Stimulated activated CD8-positive, alpha-beta memory T cell treated with anti-CD3 and anti-CD28 coated beads, Interleukin-15, amount 100 ng/mL, for 48 hours (primary cell): ENCODE measurements around the gene B4GALT5.
"Not testable (repeated sequence)": the region's sequence is repeated elsewhere in the genome, so short reads cannot be mapped to it uniquely, and the experiment has no call there.

Source experiments
- DNase-seq, 2 donors: peaks; one replicate each; pipeline ENCODE4 v3.0.0-alpha.2; 2020; ENCODE audit warnings: low read depth in 2 of 2

The B4GALT5 gene

DNA sequence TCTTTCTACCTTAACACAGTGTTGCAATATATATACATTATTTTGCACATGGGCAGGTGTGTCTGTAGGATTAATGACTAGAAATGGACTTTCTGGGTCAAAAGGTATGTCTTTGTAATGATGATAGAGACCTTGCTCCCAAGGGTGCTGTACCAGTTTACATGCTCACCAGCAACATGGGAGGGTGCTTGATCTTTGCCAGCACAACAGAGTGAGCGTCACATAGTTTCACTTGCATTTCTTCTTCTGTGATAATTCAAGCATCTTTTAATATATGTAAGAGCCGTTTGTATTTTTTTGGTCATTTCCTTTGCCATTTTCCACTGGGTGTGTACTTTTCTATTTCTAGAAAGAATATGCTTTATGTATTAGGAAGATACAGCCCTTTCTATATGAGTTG lies 23.6 kb upstream of the B4GALT5 start:
- no peak for DNase-seq

DNA sequence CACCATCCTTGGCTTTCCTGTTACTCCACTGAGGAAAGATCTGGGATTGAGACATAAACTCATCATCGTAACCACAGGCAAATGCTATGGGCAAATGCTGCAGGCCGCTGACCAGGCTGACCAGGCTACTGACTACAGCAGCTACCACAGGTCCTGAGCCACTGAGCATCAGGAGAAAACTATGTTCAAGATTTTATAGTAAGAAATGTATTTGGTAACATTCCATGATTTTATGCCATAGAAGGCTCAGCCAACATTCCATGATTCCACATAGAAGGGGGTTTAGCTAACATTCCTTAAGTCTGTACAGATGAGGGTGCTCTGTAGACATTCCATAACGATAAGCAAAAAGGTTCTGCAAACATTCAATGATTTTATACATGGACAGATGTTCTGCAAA lies 16.1 kb upstream of the B4GALT5 start:
- DNase-seq: no peak

DNA sequence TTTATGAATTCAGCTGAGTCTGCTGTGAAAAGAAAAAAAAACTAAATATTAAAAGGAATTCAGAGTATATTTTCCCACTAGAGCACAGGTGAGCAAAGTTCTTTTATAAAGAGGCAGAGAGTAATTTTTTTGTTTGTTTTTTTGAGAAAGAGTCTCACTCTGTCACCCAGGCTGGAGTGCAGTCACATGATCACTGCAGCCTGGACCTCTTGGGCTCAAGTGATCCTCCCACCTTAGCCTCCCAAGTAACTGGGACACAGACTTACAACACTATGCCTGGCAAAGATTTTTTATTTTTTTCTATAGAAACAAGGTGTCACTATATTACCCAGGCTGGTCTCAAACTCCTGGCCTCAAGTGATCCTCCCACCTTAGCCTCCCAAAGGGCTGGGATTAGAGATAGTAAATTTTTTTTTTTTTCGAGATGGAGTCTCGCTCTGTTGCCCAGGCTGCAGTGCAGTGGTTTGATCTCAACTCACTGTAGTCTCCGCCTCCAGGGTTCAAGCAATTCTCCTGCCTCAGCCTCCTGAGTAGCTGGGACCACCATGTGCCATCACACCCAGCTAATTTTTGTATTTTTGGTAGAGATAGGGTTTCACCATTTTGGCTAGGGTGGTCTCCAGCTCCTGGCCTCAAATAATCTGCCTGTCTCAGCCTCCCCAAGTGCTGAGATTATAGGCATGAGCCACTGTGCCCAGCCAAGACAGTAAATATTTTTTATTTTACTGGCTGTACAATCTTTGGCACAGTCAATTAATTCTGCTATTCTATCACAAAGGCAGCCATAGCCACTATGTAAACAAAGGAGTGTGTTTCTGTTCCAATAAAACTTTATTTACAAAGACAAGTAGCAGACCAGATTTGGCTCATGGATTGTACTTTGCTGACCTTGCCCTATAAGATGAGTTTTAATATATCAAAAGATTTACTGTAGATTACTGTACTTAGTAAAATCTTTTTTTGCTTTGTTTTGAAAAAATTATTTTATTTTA lies 14.5 kb upstream of the B4GALT5 start:
- no peak for DNase-seq

DNA sequence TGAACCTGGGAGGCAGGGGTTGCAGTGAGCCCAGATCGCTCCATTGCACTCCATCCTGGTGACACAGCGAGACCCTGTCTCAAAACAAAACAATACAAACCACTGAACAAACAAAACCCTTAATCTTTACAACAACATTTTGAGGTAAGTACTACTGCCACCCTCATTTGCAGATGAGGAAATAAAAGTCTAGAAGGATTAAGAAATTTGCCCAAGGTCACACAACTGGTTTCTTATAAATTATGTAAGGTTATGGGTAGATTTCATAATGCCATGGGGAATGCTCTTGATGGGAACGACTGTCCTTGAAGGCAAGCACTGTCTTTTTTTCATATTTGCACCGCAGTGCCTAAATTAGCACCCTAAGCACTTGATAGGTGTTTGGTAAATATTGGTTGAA lies 13.8 kb upstream of the B4GALT5 start:
- no peak for DNase-seq

DNA sequence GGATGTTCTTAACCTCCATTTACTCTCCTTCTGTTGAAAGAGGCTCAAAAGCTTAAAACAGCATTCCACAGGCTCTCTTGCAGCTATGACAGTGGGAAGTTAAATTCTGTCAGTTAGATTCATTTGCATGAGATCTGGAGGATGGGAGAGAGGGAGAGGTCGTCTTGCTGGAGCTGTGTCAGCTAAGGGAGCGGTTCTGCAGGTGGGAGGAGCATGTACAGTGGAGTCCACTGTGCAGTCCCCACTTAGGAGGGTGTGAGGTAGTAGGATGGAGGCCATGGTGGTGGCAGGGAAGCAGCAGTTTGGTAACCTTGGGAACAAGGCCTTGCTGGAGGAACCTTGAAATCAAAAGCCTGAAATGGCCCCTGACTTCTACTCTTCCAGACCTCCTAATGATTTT lies 12.0 kb upstream of the B4GALT5 start:
- DNase-seq: no peak

DNA sequence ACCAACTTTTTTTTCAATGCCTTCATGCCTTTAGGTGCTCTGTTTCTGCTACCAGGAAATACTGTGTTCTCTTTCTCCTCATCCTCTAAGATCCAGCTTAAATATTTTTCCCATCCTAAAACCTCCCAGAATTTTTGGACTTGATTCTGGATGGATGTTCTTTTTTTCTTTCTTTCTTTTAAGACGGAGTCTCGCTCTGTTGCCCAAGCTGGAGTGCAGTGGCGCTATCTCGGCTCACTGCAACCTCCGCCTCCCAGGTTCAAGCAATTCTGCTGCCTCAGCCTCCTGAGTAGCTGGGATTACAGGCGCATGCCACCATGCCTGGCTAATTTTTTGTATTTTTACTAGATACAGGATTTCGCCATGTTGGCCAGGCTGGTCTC lies 11.5 kb upstream of the B4GALT5 start:
- not testable (repeated sequence) for DNase-seq

DNA sequence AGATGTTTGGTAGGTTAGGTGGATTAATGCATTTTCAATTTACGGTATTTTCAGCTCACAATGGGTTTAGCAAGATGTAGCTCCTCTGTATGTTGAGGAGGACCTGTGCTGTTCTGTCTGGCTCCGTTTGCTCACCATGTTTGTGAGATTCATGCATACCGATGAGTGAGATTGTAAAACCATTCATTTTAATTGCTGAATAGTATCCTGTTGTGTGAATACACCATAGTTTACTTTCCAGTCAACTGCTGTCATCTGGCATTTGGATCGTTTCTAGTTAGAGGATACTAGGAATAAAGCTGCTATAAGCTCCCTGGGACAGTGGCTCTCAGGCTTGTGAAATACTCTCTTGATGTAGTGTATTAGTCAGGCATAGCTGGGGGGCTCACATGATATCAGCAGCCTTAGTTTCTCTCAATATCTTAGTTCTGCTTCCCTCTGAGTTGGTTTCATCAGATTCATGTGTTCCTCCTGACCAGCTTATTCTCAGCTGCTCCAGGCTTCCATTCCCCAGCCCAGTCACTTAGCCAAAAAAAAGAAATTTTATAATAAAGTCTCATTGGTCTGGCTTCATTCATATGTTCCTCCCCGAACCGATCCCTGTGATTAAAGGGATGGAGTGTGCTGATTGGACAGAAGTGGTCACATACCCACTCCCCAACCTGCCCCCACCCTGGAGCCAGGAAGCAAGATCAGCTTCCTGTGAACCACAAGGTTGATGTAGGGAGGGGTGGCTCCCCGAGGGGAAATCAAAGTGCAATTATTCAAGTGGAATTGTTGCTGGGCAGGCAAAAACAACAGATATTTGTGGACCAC lies 10.9 kb upstream of the B4GALT5 start:
- no peak for DNase-seq

DNA sequence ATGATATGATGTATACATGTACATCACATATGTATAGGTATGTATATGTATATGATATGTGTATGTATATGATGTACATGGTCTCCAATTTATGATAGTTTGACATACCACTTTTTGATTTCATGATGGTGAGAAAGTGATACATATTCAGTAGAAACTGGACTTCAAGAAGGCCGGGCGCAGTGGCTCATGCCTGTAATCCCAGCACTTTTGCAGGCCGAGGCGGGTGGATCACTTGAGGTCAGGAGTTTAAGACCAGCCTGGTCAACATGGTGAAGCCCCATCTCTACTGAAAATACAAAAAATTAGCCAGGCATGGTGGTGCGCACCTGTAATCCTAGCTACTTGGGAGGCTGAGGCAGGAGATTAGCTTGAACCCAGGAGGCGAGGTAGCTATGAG lies 10.1 kb upstream of the B4GALT5 start:
- DNase-seq: not testable (repeated sequence)

DNA sequence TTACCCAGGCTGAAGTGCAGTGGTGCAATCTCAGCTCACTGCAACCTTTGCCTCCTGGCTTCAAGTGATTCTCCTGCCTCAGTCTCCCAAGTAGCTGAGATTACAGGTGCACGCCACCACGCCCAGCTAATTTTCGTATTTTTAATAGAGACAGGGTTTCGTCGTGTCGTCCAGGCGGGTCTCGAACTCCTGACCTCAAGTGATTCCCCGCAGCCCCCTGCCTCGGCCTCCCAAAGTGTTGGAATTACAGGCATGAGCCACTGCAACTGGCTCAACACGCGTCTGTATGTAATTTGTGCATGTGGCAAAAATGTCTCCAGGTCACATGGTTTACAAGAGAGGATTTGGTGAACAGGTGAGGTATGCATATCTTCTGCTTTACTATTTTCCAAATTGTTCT lies 7.6 kb upstream of the B4GALT5 start:
- not testable (repeated sequence) for DNase-seq

DNA sequence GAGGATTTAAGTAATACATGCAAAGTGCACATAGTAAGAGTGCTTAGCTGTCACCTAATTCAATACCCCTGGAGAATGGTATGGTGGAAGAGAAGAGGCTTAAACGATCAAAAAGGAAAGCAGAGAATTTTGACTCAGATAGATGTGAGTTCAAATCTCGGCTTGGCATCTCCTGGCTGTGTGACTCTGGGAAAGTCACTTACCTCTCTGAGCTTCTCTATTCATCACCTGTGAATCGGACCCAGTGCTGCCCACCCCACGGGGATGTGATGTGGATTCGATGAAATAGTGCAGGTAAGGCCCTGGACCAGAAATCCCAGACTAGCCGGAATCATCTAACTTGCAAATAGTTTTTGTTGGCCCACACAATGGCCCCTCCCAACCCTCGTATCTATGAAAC lies 1.8 kb upstream of the B4GALT5 start:
- DNase-seq: no peak

DNA sequence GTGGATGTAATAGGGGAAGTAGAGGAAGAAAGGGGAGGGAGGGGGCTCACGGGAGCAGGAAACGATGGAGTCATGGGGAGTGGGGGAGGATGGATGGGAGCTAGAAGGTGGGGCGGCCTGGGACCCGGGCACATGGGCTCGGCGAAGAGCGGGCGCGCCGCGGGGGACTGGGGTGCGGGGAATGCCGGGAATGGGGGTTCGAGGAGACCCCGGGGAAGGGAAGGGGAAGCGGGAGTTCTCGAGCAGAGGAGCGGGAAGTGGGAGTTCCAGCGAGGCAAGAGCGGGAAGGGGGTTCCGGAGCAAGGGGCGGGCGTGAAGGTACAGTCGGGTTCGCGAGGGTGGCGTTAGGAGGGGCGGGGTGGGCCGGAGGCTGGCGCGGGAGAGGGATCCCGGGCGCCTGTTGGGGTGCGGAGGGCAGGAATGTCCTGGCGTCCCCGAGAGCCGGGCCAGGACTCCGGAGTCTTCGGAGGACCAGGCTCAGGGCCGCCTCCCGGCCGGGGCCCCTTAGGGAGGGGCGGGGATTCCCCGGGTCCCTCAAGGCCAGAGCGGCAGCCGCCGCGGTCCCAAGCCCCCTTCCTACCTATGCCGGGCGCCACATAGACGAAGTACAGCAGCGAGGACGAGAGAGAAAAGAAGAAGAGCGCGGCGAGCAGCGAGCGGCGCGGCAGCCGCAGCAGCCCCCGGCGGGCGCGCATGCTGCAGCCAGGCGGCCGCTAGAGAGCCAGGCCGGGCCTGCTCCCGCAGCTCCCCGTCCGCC lies 504 bp downstream of the B4GALT5 start:
- DNase-seq: peak in 1 of 2 donors; percentile 19

DNA sequence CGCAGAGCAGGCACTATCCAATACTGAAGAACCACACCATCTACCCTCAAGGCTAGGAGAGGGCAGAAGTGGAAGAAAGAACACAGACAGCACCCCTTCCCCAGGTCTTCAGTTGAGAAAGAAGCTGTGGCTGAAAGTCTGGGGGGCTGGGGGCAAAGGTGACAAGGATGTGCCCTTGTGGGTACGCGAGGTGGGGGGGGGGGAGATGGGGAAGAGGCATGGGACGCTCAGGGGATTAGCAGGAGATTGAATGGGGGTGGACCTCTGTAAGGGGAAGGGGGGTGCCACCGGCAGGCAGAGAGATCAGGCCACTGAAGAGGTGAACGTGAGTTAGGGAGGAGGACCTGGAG lies 1.1 kb downstream of the B4GALT5 start:
- no peak for DNase-seq

DNA sequence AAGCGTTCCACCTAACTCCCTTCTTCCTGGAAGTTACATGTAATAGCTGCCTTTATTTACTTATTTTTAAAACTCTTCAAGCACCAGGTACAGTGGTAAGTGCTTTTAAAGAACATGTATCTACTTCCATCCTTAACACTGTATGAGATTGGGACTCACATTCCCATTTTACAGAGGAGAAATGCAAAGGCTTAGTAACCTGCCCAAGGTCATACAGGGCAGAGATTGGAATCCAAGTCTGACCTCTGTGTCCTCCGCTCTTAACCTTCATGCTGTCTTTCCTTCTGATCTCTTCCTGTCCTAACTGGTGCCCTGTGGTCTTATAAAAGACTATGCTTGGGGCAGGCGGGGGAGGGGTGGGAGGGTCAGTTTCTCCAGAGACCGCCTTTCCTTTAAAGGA lies 1.6 kb downstream of the B4GALT5 start:
- no peak for DNase-seq

DNA sequence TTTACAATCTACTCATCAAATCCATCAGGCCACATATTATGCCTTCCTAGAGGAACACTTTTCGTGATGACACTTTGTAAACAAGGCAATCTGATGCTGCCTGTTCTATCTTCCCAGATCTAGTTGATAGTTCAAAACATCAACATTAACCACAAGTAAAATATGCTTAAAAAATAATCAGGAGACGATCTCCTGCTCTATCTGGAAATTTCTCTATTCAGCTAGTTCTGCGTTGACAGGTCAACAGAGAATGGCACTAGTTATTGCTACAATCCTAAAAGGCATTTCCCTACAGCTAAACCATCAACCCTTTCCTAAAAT lies 2.1 kb downstream of the B4GALT5 start:
- DNase-seq: no peak

DNA sequence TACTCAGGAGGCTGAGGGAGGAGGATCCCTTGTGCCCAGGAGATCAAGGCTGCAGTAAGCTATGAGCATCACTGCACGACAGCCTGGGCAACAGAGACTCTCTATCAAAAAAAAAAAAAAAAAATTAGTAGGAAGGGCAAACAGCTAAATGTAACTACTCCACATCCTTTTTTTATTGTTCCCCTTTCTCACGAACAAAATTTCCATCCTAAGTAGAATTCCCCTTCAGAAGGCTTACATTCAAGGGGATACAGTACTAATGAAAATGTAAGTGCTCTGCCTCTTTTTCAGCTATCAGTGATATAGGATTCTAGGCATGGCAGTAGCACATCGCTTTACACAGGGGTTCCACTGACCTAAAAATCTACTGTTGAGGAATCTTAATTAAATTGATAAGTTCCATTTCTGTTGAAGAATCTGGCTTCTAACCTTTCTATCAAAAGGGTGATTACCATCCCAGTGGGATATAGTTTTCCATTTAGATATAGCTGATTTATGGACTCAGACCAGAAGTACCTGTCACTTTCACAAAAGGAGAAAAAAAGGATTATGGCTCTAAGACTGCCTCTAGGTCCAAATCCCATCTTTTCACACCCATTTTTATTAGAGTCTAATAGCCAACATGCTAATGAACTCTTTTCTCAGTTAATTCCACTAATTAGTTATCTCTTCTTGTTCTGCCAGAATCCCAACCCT lies 2.6 kb downstream of the B4GALT5 start:
- DNase-seq: no peak

DNA sequence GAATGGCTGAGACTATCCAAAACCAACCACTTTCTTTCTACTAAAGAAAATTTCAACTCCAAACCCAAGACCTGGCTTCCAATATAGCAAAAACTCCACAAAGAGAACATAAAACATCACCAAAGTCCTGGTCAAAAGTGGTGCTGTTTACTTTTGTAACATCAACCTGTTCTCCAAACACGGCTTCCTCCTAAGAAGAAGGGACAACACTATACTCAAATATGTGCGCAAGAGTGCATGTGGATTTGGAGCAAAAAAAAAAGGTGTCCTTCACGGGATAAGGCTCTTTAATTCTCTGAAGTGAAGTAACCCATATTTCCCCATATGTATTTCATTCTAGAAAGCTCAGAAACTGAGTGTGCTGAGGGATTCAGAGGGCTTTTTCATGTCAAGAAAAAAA lies 6.6 kb downstream of the B4GALT5 start:
- DNase-seq: no peak

DNA sequence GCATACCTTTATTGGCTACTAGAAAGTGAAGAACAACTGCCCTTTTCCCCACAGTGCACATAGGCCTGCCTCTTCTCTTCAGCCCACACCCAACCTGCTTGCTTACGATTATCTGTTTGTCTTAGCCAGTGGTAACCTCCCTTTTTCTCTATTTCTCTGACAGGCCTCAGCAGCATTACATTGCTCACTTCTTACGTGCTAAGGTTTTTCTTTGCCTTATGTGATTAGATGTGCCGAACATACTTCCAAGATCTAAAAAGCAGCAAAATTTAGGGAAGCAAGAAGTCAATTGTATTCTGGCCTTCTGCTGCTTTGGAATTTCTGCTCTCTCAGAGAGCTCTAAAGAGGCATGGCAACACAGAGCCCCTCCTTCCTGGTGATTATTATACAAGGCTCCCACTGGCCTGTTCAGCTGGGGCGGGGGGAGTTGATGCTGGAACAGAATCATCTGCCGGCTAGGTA lies 7.0 kb downstream of the B4GALT5 start:
- no peak for DNase-seq

DNA sequence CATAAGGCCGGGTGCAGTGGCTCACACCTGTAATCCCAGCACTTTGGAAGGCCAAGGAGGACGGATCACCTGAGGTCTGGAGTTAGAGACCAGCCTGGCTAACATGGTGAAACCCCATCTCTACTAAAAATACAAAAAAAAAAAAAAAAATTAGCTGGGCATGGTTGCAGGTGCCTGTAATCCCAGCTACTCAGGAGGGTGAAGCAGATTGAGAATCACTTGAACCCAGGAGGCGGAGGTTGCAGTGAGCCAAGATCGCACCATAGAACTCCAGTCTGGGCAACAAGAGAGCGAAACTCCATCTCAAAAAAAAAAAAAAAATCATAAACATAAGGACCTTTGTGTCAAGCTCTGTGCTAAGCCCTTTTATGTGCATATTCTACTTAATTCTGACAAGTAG lies 7.8 kb downstream of the B4GALT5 start:
- not testable (repeated sequence) for DNase-seq

DNA sequence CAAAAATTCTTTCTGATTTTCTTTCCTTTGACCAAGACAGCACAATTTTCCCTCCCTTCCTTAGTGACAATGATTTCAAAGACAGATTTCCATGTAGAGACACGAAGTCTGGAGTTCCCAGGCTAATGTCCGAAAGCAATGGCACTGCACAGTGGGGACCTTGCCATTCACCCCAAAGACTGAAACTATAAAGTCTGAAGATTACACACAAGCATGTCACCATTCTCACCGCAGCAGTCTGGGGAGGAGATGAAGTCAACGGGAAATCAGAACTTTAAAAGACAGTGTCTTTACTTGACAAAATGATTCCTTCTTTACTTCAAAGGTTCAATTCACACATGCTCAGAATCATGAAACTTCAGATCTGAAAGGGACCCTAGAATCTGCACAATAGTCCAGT lies 8.3 kb downstream of the B4GALT5 start:
- no peak for DNase-seq

DNA sequence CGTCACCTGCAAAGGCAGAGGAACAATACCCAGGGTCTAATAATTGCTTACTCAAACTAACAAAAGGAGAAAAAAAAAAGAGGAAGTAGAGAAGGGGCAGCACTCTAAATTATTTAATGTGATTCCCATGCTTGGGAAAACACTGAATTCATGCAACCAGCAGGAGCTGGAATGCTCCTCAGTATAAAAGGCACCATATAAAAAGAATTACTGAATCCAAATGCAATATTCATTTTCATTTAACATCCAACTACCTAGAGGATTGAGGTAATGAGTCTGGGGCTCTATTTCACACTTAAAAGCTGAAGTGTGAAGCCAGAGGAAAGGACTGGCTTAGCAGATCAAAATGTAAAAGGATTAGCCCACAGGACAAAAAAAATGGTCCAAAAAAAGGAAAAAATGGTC lies 8.7 kb downstream of the B4GALT5 start:
- DNase-seq: no peak

DNA sequence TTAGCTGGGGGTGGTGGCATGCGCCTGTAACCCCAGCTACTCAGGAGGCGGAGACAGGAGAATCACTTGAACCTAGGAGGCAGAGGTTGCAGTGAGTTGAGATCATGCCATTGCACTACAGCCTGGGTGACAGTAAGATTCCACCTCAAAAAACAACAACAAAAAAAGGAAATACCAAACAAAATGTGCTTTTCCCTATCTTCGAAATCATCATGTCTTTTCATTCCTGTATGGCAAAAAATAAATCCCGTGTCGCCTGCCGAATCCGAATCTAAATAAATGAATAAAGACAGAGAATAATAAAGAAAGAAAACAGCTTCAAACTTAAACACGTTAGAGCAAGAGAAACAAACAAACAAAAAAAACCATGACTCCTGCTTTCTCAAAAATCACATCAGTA lies 11.8 kb downstream of the B4GALT5 start:
- no peak for DNase-seq
